Osteoblast (primary cell): Measurements from ENCODE around the gene SLC5A10. TPM values are rescaled to one million over a fixed set of nuclear protein-coding genes. Genes with fewer than 3 reads are reported as not detected.

ENCODE experiments used
- small RNA-seq: library from RNA; depleted of rRNA; stranded (forward); fragments of <200 nt; gene quantifications from one replicate; pipeline ENCODE3, GENCODE V24; 2012
- total RNA-seq: library from RNA; depleted of rRNA; stranded (reverse); fragments of >200 nt; gene quantifications from 2 replicates; pipeline ENCODE4 v1.2.3, GENCODE V29; 2012

The SLC5A10 gene
- total RNA-seq, 1 donor: not detected

Small RNA genes lying within 50 kb of the gene (small RNA-seq; reads per million reads assigned to genes)
- gene AC090286.3: not detected
- gene RF00324: not detected

Other genes with a start within 250 kb of the SLC5A10 start
- under 0.01 TPM in 1 of 2 replicates, not detected in the other for gene FBXW10, start 208.1 kb upstream of the SLC5A10 start, total RNA-seq
- gene TVP23B, start 171.0 kb upstream of the SLC5A10 start, total RNA-seq: 46.9 and 59.7 TPM in 2 replicates
- gene PRPSAP2, start 94.0 kb upstream of the SLC5A10 start, total RNA-seq: 23.9 and 25.6 TPM in 2 replicates
- 9.1 and 11.6 TPM in 2 replicates for gene FAM83G, start 52.6 kb downstream of the SLC5A10 start, total RNA-seq
- gene GRAP, start 94.8 kb downstream of the SLC5A10 start, total RNA-seq: under 0.01 TPM in 1 of 2 replicates, not detected in the other
- not detected in 2 replicates for gene GRAPL, start 175.4 kb downstream of the SLC5A10 start, total RNA-seq